Measurements from ENCODE around the gene TTL.
"Not testable (repeated sequence)": the region's sequence is repeated elsewhere in the genome, so short reads cannot be mapped to it uniquely, and the experiment has no call there.

Gene TTL

DNA sequence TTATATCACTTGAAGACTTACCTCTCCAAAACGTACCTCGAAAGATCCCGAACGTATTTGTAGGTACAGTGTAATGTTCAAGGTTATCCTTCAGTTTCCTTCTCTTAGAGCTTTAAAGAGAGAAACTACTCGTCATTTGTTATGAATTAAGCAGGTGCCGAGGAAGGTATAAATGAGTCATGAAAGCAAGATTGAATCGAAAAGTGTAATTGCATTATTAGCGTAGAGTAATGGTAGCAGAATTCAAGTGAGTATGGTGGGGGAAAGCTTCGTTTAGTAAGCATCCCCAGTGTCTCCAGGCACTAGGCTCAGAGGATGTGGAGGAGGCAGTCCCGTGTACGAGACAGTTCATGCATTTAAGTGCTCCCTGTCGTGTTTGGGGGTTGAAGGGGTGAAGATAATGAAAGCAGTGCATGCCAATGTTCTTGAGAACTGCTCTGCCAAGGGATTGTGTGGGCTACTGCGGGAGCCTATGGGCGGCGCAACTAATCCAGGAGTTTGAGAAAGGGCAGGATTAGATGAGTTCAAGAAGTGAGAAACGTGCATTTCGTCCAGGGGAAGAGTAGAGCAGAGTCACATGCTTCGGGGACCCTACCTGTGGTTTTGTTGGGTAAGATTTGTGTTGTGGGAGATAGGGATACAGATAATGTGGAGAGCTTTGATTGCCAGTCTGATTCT, 61.2 kb downstream of the TTL start:
- TF ChIP-seq, protein P1, sequence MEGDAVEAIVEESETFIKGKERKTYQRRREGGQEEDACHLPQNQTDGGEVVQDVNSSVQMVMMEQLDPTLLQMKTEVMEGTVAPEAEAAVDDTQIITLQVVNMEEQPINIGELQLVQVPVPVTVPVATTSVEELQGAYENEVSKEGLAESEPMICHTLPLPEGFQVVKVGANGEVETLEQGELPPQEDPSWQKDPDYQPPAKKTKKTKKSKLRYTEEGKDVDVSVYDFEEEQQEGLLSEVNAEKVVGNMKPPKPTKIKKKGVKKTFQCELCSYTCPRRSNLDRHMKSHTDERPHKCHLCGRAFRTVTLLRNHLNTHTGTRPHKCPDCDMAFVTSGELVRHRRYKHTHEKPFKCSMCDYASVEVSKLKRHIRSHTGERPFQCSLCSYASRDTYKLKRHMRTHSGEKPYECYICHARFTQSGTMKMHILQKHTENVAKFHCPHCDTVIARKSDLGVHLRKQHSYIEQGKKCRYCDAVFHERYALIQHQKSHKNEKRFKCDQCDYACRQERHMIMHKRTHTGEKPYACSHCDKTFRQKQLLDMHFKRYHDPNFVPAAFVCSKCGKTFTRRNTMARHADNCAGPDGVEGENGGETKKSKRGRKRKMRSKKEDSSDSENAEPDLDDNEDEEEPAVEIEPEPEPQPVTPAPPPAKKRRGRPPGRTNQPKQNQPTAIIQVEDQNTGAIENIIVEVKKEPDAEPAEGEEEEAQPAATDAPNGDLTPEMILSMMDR (IDR thresholded peaks at IDR 0.05; ENCODE audit: control insufficient read depth, extremely low read depth, insufficient read depth): 0 out of 2 replicates have a peak, but pooled peaks have one; percentile 19
- DNase-seq (ENCODE audit: low read depth): no peak
- H3K4me3 ChIP-seq (ENCODE audit: low read depth, low read length): peak overlapping the region; percentile 84

DNA sequence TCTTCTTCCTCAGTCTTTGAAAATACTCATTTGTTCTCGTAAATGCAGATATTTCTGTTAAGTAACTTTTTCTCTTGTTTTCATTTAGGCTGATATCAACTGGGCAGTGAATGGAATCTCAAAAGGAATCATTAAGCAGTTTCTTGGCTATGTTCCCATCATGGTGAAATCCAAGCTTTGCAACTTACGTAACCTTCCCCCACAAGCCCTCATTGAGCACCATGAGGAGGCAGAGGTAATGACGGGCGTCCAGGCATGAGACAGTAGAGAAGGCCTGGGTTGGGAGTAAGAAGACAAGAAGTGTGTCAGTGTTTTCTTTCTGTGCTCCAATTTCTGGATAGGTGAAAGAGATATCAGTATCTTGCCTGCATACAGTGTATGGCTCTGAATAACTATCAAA, 65.4 kb downstream of the TTL start:
- TF ChIP-seq, protein P1 (IDR thresholded peaks at IDR 0.05; ENCODE audit: control insufficient read depth, extremely low read depth, insufficient read depth): no peak
- no peak for DNase-seq (ENCODE audit: low read depth)
- no peak overlapping the region for H3K4me3 ChIP-seq (ENCODE audit: low read depth, low read length)

DNA sequence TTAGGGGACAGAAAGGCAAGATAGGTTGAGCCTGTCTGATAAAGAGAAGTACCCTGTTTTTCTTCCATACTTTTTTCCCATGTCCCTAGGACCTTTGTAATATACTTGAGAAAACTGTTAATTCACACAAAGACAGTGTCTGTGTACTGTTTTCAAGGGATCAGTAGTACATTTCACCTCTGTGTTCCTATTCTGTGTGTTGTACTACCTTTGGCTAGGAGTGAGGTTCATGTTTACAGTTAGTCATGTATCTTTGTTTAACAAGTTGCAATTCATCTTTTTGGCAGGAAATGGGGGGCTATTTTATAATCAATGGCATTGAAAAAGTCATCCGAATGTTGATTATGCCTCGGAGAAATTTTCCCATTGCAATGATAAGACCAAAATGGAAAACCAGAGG, 67.0 kb downstream of the TTL start:
- no peak for DNase-seq (ENCODE audit: low read depth)
- TF ChIP-seq, protein P1 (IDR thresholded peaks at IDR 0.05; ENCODE audit: control insufficient read depth, extremely low read depth, insufficient read depth): no peak
- no peak overlapping the region for H3K4me3 ChIP-seq (ENCODE audit: low read depth, low read length)

DNA sequence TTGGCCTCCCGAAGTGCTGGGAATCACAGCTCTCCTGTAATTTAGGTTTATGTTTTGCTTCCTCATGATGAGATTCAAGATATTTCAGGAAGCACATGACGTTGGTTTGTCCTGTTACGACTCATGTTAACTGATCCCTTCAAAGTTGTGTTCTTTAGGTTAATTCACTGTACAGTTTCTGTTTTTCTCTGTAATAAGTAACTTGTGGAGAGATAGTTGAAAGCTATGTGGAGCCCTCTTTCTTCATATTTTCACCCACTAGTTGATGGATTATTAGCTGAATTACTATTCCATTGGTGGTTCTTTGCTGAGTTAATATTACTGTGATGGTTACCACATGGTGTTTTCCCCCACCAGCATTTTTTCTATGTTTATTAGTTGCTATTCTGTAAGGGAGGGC, 84.1 kb downstream of the TTL start:
- TF ChIP-seq, protein P1 (IDR thresholded peaks at IDR 0.05; ENCODE audit: control insufficient read depth, extremely low read depth, insufficient read depth): no peak
- no peak overlapping the region for H3K4me3 ChIP-seq (ENCODE audit: low read depth, low read length)
- no peak for DNase-seq (ENCODE audit: low read depth)

DNA sequence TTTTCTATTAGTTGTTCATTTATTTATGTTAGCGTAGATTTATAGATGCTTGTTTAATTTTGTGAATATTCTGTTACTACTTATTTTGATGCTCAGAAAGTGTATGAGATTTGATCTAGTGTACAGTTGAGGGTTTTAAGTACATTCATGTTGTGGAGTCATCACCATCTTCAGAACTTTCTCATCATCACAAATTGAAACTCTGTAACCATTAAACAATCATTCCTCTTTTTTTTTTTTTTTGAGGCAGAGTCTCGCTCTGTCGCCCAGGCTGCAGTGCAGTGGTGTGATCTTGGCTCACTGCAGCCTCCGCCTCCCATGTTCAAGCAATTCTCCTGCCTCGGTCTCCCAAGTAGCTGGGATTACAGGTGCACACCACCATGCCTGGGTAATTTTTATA, 84.6 kb downstream of the TTL start:
- DNase-seq (ENCODE audit: low read depth); H3K4me3 ChIP-seq (ENCODE audit: low read depth, low read length): not testable (repeated sequence)

DNA sequence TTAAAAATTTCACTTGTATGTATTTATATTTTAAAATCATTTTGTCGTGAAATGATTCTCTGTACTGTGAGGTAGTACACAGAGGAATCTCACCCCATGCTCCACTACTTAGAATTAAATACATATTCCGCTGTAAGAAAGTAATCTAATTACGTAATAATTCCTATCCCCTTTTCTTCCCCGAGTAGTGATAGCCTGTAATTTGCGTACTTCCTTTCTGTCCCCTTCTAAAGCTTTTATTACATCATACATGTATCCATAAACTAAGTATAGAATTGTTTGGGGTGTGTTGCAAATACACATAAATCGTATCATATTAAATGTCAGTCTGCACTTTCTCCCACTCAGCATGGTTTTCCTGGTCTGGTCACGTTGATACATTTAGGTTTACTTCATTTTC, 90.0 kb downstream of the TTL start:
- no peak for DNase-seq (ENCODE audit: low read depth)
- TF ChIP-seq, protein P1 (IDR thresholded peaks at IDR 0.05; ENCODE audit: control insufficient read depth, extremely low read depth, insufficient read depth): no peak
- H3K4me3 ChIP-seq (ENCODE audit: low read depth, low read length): no peak overlapping the region

DNA sequence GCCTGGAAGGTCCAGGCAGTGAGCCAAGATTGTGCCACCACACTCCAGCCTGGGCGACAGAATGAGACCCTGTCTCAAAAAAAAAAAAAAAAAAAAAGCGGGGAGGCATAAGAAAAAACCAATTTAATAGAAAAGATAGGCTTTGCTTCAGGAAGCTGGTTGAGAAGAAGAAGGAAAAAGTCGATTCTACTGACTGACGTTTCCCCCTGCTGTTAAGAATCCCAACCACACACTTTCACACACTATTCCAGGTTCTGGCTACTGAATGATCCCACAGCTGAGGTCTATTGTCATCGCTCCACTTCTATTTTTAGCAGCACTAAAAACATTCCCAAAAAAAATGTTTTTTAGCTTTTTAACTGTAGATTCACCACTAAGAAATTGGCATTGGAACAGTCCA, 95.8 kb downstream of the TTL start:
- DNase-seq (ENCODE audit: low read depth): no peak
- no peak overlapping the region for H3K4me3 ChIP-seq (ENCODE audit: low read depth, low read length)
- TF ChIP-seq, protein P1 (IDR thresholded peaks at IDR 0.05; ENCODE audit: control insufficient read depth, extremely low read depth, insufficient read depth): no peak

Measured in LNCaP clone FGC (cell line).